OCI-LY1 (cell line): Measurements from ENCODE around the gene ZNF827.

Experiments
- H2AFZ ChIP-seq: fragments of 200-600 bp; sonication (generic), shearing (Covaris generic); 2 replicates; pipeline ENCODE4 v1.6.0; 2014; ENCODE audit warnings: antibody characterized with exemption, mild to moderate bottlenecking, low read length
- H3F3A ChIP-seq: fragments of 200-600 bp; sonication (generic), shearing (Covaris generic); 2 replicates; pipeline ENCODE4 v1.6.0; 2014; ENCODE audit warnings: mild to moderate bottlenecking, antibody characterized with exemption, low read length, moderate library complexity; ENCODE audit not compliant: insufficient read depth
- H3K27ac ChIP-seq: fragments of 200-600 bp; sonication (generic); 2 replicates; pipeline ENCODE4 v1.5.1; 2014; ENCODE audit warnings: low read length, mixed run types, mild to moderate bottlenecking, low read depth; ENCODE audit not compliant: poor library complexity, severe bottlenecking
- H3K27me3 ChIP-seq: fragments of 200-600 bp; sonication (generic); 2 replicates; pipeline ENCODE4 v1.6.0; 2014; ENCODE audit warnings: antibody characterized with exemption, mild to moderate bottlenecking, low read length, moderate library complexity; ENCODE audit not compliant: insufficient read depth
- H3K36me3 ChIP-seq: fragments of 200-600 bp; sonication (generic); 2 replicates; pipeline ENCODE4 v1.6.1; 2014; ENCODE audit warnings: mild to moderate bottlenecking, antibody characterized with exemption, low read length, moderate library complexity, mixed read lengths; ENCODE audit not compliant: insufficient read depth
- H3K4me1 ChIP-seq: fragments of 200-600 bp; sonication (generic); 2 replicates; pipeline ENCODE4 v1.5.1; 2014; ENCODE audit warnings: mild to moderate bottlenecking, low read length, moderate library complexity; ENCODE audit not compliant: insufficient read depth, severe bottlenecking
- H3K4me2 ChIP-seq: fragments of 200-600 bp; sonication (generic), shearing (Covaris generic); 2 replicates; pipeline ENCODE4 v1.6.1; 2014; ENCODE audit warnings: low read length
- H3K4me3 ChIP-seq: fragments of 200-600 bp; sonication (generic); 2 replicates; pipeline ENCODE4 v1.5.1; 2014; ENCODE audit warnings: low read length, low read depth, mild to moderate bottlenecking, mixed read lengths; ENCODE audit not compliant: poor library complexity, severe bottlenecking
- H3K79me2 ChIP-seq: fragments of 200-600 bp; shearing (Covaris generic); 2 replicates; pipeline ENCODE4 v1.6.1; 2016; ENCODE audit warnings: mixed run types, low read length, mixed read lengths; ENCODE audit not compliant: insufficient read depth
- H3K9ac ChIP-seq: fragments of 200-600 bp; sonication (generic), shearing (Covaris generic); 2 replicates; pipeline ENCODE4 v1.6.1; 2014; ENCODE audit warnings: mild to moderate bottlenecking, low read length, mixed read lengths
- H3K9me2 ChIP-seq: fragments of 200-600 bp; sonication (generic), shearing (Covaris generic); 2 replicates; pipeline ENCODE4 v1.6.1; 2014; ENCODE audit warnings: low read depth, mild to moderate bottlenecking, low read length, mixed read lengths
- H3K9me3 ChIP-seq: fragments of 200-600 bp; shearing (Covaris generic); 2 replicates; pipeline ENCODE4 v1.6.1; 2014; ENCODE audit warnings: low read length, mixed read lengths
- H4K20me1 ChIP-seq: fragments of 200-600 bp; sonication (generic), shearing (Covaris generic); 2 replicates; pipeline ENCODE4 v1.6.0; 2016; ENCODE audit warnings: mild to moderate bottlenecking, low read length; ENCODE audit not compliant: insufficient read depth
- CTCF ChIP-seq: fragments of 200-600 bp; sonication (generic), shearing (Covaris generic); IDR thresholded peaks from 2 replicates; pipeline ENCODE4 v1.5.1; 2017; ENCODE audit warnings: mild to moderate bottlenecking, antibody characterized with exemption, low read length, moderate library complexity, mixed read lengths
- EZH2 ChIP-seq: fragments of 200-600 bp; sonication (generic), shearing (Covaris generic); IDR thresholded peaks from 2 replicates; pipeline ENCODE4 v1.8.0; 2017; ENCODE audit warnings: borderline replicate concordance, mixed run types, mild to moderate bottlenecking, antibody characterized with exemption, low read length, moderate library complexity, mixed read lengths

The ZNF827 gene

DNA sequence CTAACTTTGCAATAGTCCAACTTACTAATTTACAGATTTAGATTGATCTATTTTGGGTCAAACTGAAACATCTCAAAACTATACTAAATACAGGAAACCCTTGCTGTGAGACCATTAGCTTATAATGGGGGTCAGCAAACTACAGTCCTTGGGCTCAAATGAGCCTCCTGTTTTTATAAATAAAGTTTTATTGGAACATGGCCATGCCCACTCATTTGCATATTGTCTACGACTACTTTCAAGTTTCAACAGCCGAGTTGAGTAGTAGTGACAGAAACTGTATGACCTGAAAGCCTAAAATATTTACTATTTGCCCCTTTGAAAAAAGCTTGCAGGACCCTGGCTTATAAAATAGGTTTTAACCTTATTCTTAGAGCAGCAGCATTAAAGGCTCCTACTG lies 166.3 kb downstream of the ZNF827 start:
- H3K4me3 ChIP-seq, result no peak overlapping the region
- no peak overlapping the region for H2AFZ ChIP-seq
- H3K4me2 ChIP-seq, result no peak overlapping the region
- no peaks in the 10 kb centered on the region for H3K9me2 ChIP-seq
- H3K79me2 ChIP-seq, result no peaks in the 10 kb centered on the region
- H4K20me1 ChIP-seq, result no peaks in the 10 kb centered on the region
- TF ChIP-seq CTCF (no peak), EZH2 (no peak)
- peaks cover 80% of the 10 kb centered on the region for H3K36me3 ChIP-seq
- H3K27me3 ChIP-seq, result no peaks in the 10 kb centered on the region
- H3F3A ChIP-seq, result no peaks in the 10 kb centered on the region
- no peak overlapping the region for H3K27ac ChIP-seq
- no peak overlapping the region for H3K9ac ChIP-seq
- H3K4me1 ChIP-seq, result no peaks in the 10 kb centered on the region
- H3K9me3 ChIP-seq, result no peaks in the 10 kb centered on the region

DNA sequence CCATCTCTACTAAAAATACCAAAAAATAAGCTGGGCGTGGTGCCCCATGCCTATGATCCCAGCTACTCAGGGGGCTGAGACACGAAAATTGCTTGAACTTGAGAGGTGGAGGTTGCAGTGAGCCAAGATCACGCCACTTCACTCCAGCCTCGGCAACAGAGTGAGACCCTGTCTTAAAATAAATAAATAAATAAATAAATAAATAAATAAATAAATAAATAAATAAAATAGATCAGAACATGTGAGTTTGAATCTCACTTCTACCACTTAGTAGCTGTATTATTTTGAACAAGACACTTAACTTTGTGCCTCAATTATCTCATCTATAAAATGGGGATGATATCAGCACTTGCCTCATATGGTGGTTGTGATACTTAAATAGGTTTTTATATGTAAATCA lies 168.5 kb downstream of the ZNF827 start:
- TF ChIP-seq CTCF (no peak), EZH2 (no peak)
- Histone ChIP-seq H3K27ac (no peak overlapping the region), H2AFZ (no peak overlapping the region), H3K79me2 (no peaks in the 10 kb centered on the region), H3K9me3 (no peaks in the 10 kb centered on the region), H3K4me2 (no peak overlapping the region), H3K4me3 (no peak overlapping the region), H3K27me3 (no peaks in the 10 kb centered on the region), H4K20me1 (no peaks in the 10 kb centered on the region), H3F3A (no peaks in the 10 kb centered on the region), H3K9ac (no peak overlapping the region), H3K4me1 (no peaks in the 10 kb centered on the region), H3K9me2 (no peaks in the 10 kb centered on the region), H3K36me3 (peaks cover 83% of the 10 kb centered on the region)

GRCh38 chr4:145769450-145770037 lies 169.1 kb downstream of the ZNF827 start:
- Histone ChIP-seq H3K27ac (no peak overlapping the region), H3K4me1 (no peaks in the 10 kb centered on the region), H3K4me3 (no peak overlapping the region), H3F3A (no peaks in the 10 kb centered on the region), H3K36me3 (peaks cover 83% of the 10 kb centered on the region), H3K9ac (no peak overlapping the region), H3K9me2 (no peaks in the 10 kb centered on the region), H3K79me2 (no peaks in the 10 kb centered on the region), H4K20me1 (no peaks in the 10 kb centered on the region), H3K27me3 (no peaks in the 10 kb centered on the region), H3K4me2 (no peak overlapping the region), H3K9me3 (no peaks in the 10 kb centered on the region), H2AFZ (no peak overlapping the region)
- no peak for TF ChIP-seq CTCF
- no peak for TF ChIP-seq EZH2
